K562 (cell line): Measurements from ENCODE around the gene CCSER1. TPM values are rescaled to one million over a fixed set of nuclear protein-coding genes. Genes with fewer than 3 reads are reported as not detected.

Experiments
- ATAC-seq: fragments of 200-7000 bp; cut with Tn5 transposase; 3 replicates; pipeline ENCODE4 v1.9.1; 2020; ENCODE audit warnings: moderate library complexity
- BruUV-seq: library from RNA; stranded (reverse); fragments of 400-500 nt; replicated peaks from 2 replicates; lab custom pipeline; 2021; lab: Mats Ljungman, UMichigan
- CTCF ChIA-PET: fragments of 300-600 bp; formaldehyde crosslinking; extraction: SDS; loops from one replicate; lab custom pipeline; 2021; ENCODE audit warnings: low intra/inter-chr PET ratio; lab: Yijun Ruan, JAX
- POLR2A ChIA-PET: fragments of 300-600, 350-650 bp; sonication (Branson Sonifier 250); formaldehyde crosslinking; extraction: SDS; loops from one replicate; lab custom pipeline; 2021; ENCODE audit warnings: antibody characterized with exemption, inconsistent platforms; lab: Yijun Ruan, JAX
- DNase-seq, 4 experiments: peaks; one replicate each; pipeline versions ENCODE4 v3.0.0 to v3.0.0-alpha.2; 2011 to 2018; ENCODE audit warnings: low spot score in 3 of 4, mixed read lengths in 3 of 4; ENCODE audit errors: extremely low read depth in 1 of 4
- FAIRE-seq: peaks from 2 replicates; lab custom pipeline; 2011; peaks lifted over from hg19 to GRCh38; lab: Jason Lieb, UNC
- H2AFZ ChIP-seq: 2 replicates; pipeline ENCODE4 v1.6.0; 2011; ENCODE audit warnings: low read depth, low read length, control low read depth, inconsistent platforms
- H3K27ac ChIP-seq: fragments of 200-600 bp; 3 replicates; pipeline ENCODE4 v1.8.0; 2011; ENCODE audit warnings: low read depth, mild to moderate bottlenecking, control low read depth, inconsistent platforms, low read length, moderate library complexity, mixed read lengths; ENCODE audit errors: extremely low read depth
- H3K27me3 ChIP-seq, 2 experiments: fragments of 300-600 bp in 1 of 2; 2 replicates in 1 of 2; 3 replicates in 1 of 2; pipeline versions ENCODE4 v1.6.0 to v1.8.0; 2011; ENCODE audit warnings: inconsistent platforms in 2 of 2, low read length in 2 of 2, mild to moderate bottlenecking in 1 of 2, mixed read lengths in 1 of 2, moderate library complexity in 1 of 2; ENCODE audit not compliant: control insufficient read depth in 2 of 2, insufficient read depth in 2 of 2
- H3K36me3 ChIP-seq: fragments of 300-600 bp; 3 replicates; pipeline ENCODE4 v1.8.0; 2011; ENCODE audit warnings: mild to moderate bottlenecking, low read length, inconsistent platforms; ENCODE audit not compliant: control insufficient read depth, insufficient read depth
- H3K4me1 ChIP-seq, 2 experiments: fragments of 200-600 bp in 1 of 2; replicated peaks in 1 of 2; 2 replicates in 1 of 2; 3 replicates in 1 of 2; pipeline versions ENCODE4 v1.5.1 to v1.8.0; 2011; ENCODE audit warnings: inconsistent platforms in 2 of 2, low read length in 2 of 2, mild to moderate bottlenecking in 1 of 2, mixed read lengths in 1 of 2, moderate library complexity in 1 of 2; ENCODE audit not compliant: control insufficient read depth in 2 of 2, insufficient read depth in 2 of 2
- H3K4me2 ChIP-seq: 2 replicates; pipeline ENCODE4 v1.6.1; 2011; ENCODE audit warnings: low read length, control low read depth, inconsistent platforms, mixed read lengths; ENCODE audit not compliant: insufficient read depth
- H3K4me3 ChIP-seq: fragments of 200-600 bp; sonication (generic), shearing (Covaris generic); 2 replicates; pipeline ENCODE4 v1.5.1; 2016; ENCODE audit warnings: control low read depth, inconsistent platforms
- H3K79me2 ChIP-seq: fragments of 200-600 bp; 3 replicates; pipeline ENCODE4 v1.8.0; 2011; ENCODE audit warnings: low read length, inconsistent platforms; ENCODE audit not compliant: control insufficient read depth, insufficient read depth
- H3K9ac ChIP-seq, 2 experiments: 2 replicates each; pipeline versions ENCODE4 v1.6.0 to v1.6.1; 2011; ENCODE audit warnings: low read depth in 2 of 2, low read length in 2 of 2, control low read depth in 1 of 2, inconsistent platforms in 1 of 2, mild to moderate bottlenecking in 1 of 2, mixed read lengths in 1 of 2; ENCODE audit not compliant: insufficient read depth in 1 of 2
- H3K9me1 ChIP-seq: one replicate; pipeline ENCODE4 v1.6.0; 2011; ENCODE audit warnings: inconsistent platforms, mild to moderate bottlenecking, low read length, moderate library complexity; ENCODE audit not compliant: control insufficient read depth, insufficient read depth
- H3K9me3 ChIP-seq: replicated peaks from 2 replicates; pipeline ENCODE4 v1.5.1; 2011; ENCODE audit warnings: low read depth, low read length, inconsistent platforms; ENCODE audit not compliant: control insufficient read depth, insufficient read depth
- H4K20me1 ChIP-seq: replicated peaks from 2 replicates; pipeline ENCODE4 v1.6.1; 2011; ENCODE audit warnings: low read length, inconsistent platforms, mixed read lengths; ENCODE audit not compliant: control insufficient read depth, insufficient read depth
- ADNP ChIP-seq: fragments of 200-800 bp; sonication (Bioruptor generic); IDR thresholded peaks from 2 replicates; pipeline ENCODE4 v1.6.1; 2016; ENCODE audit warnings: missing genetic modification characterization, missing compliant biosample characterization
- ATF3 ChIP-seq, 2 experiments: fragments of 450-650 bp in 1 of 2; sonication (generic) in 1 of 2; formaldehyde crosslinking in 1 of 2; IDR thresholded peaks in 1 of 2; conservative IDR thresholded peaks in 1 of 2; 2 replicates each; pipeline versions ENCODE4 v1.6.1 to v1.8.1; 2016 to 2023; ENCODE audit warnings: mild to moderate bottlenecking in 2 of 2, moderate library complexity in 2 of 2, inconsistent platforms in 1 of 2, missing genetic modification reagents in 1 of 2
- MED1 ChIP-seq: sonication (generic); formaldehyde crosslinking; IDR thresholded peaks from 2 replicates; pipeline ENCODE4 v1.8.1; 2023; ENCODE audit warnings: missing genetic modification reagents, borderline replicate concordance
- RAD51 ChIP-seq: fragments of 450-650 bp; IDR thresholded peaks from 2 replicates; pipeline ENCODE4 v1.7.1; 2016; ENCODE audit warnings: low read depth, mild to moderate bottlenecking, borderline replicate concordance
- SIX5 ChIP-seq, 2 experiments: IDR thresholded peaks; 2 replicates each; pipeline ENCODE4 v1.6.1; 2011; ENCODE audit warnings: low read length in 2 of 2, borderline replicate concordance in 1 of 2, low read depth in 1 of 2, mild to moderate bottlenecking in 1 of 2, moderate library complexity in 1 of 2; ENCODE audit not compliant: insufficient read depth in 1 of 2
- SNIP1 ChIP-seq: fragments of 450-650 bp; IDR thresholded peaks from 2 replicates; pipeline ENCODE4 v1.7.1; 2017; ENCODE audit warnings: low read depth, mild to moderate bottlenecking
- SUPT5H ChIP-seq: fragments of 450-650 bp; IDR thresholded peaks from 2 replicates; pipeline ENCODE4 v1.6.1; 2016
- ZFP30 ChIP-seq: fragments of 250-450 bp; sonication (Bioruptor Pico); IDR thresholded peaks from 2 replicates; pipeline ENCODE4 v1.8.0; 2022; ENCODE audit warnings: moderate library complexity, mild to moderate bottlenecking, inconsistent platforms, borderline replicate concordance
- ZNF133 ChIP-seq: fragments of 250-450 bp; sonication (Bioruptor Pico); IDR thresholded peaks from 2 replicates; pipeline ENCODE4 v1.4.0; 2020; ENCODE audit warnings: mild to moderate bottlenecking
- ZNF232 ChIP-seq: sonication (generic); formaldehyde crosslinking; IDR thresholded peaks from 2 replicates; pipeline ENCODE4 v1.8.0; 2022; ENCODE audit warnings: mild to moderate bottlenecking, missing genetic modification reagents
- ZNF511 ChIP-seq: sonication (generic); formaldehyde crosslinking; IDR thresholded peaks from 2 replicates; pipeline ENCODE4 v1.8.0; 2022; ENCODE audit warnings: mild to moderate bottlenecking, missing genetic modification reagents
- WGBS: fragments of 100-300 bp; shearing (Covaris generic); methylation state at CpG from one replicate; pipeline ENCODE4 v1.1.6; 2016; ENCODE audit warnings: low coverage, mixed read lengths; ENCODE audit not compliant: insufficient coverage; ENCODE audit errors: missing lambda C conversion rate; 5-methylcytosine and 5-hydroxymethylcytosine counted together
- in situ Hi-C: fragments of 300-500 bp; cut with MboI; formaldehyde crosslinking; loops from 4 replicates; pipeline ENCODE4 v1.15.0; 2018; ENCODE audit warnings: inconsistent platforms, mixed read lengths
- intact Hi-C: fragments of 100-400 bp; cut with micrococcal nuclease; formaldehyde crosslinking; loops from 2 replicates; pipeline ENCODE4 v1.14.2; 2022
- polyA plus RNA-seq, 8 experiments: library from polyadenylated mRNA; depleted of rRNA in 4 of 8; stranded (reverse) in 5 of 8; unstranded in 3 of 8; fragments of >200 nt; fragmentation: Nextera tagmentation in 2 of 8; fragmentation: Illumina TruSeq in 1 of 8; extraction: Ambion mirVana in 2 of 8; extraction: Trizol in 1 of 8; gene quantifications; 2 replicates each; pipeline versions ENCODE4 v1.2.1 to v1.2.3, GENCODE V29; 2011 to 2014; ENCODE audit warnings: inconsistent platforms in 1 of 8, missing spikeins in 1 of 8
- total RNA-seq, 7 experiments: library from RNA; depleted of rRNA in 6 of 7; stranded (reverse); fragments of >200 nt in 6 of 7; fragmentation: Illumina TruSeq in 2 of 7; extraction: Trizol in 2 of 7; gene quantifications; 2 replicates each; pipeline versions ENCODE4 v1.2.1 to v1.2.3, GENCODE V29; 2011 to 2021; ENCODE audit warnings: low replicate concordance in 1 of 7
- TF ChIP-seq, protein P1 (sequence below): sonication (generic); formaldehyde crosslinking; IDR thresholded peaks from 2 replicates; pipeline ENCODE4 v1.8.0; 2023; ENCODE audit warnings: mild to moderate bottlenecking, missing genetic modification reagents
- TF ChIP-seq, protein P2 (sequence below): fragments of 250-450 bp; sonication (Bioruptor Pico); IDR thresholded peaks from 2 replicates; pipeline ENCODE4 v1.9.0; 2021; ENCODE audit warnings: mild to moderate bottlenecking, inconsistent platforms
- TF ChIP-seq, protein P3 (sequence below): sonication (generic); formaldehyde crosslinking; IDR thresholded peaks from 2 replicates; pipeline ENCODE4 v1.8.1; 2022; ENCODE audit warnings: missing genetic modification reagents

Gene CCSER1
- total and polyA plus RNA-seq, 9 of the 15 experiments (the other 6 are each of a cell fraction or from before 2014, with no cell fraction given) = not detected

DNA sequence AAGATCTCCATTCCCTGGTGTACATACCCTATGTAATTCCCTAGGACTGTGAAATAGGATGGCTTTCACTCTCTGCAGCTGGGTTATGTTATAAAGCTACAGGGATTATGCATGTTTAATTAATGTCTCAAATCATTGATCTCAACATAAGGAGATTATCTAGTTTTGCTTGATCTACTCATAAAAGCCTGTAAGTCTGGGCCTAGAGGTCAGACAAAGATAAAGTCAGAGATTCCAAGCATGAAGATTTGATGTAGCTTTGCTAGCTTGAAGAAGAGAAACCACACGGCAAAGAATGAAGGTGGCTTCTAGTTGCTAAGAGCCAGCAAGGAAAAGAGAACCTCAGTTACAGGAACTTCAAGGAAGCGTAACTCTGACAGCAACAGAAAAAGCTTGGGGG, 456.9 kb downstream of the CCSER1 start:
- H3K9me1 ChIP-seq = no peaks in the 10 kb centered on the region
- H3K4me2 ChIP-seq = no peak overlapping the region
- no peaks in the 10 kb centered on the region for H3K36me3 ChIP-seq
- DNase-seq (no peak), FAIRE-seq (no peak), ATAC-seq (no peak)
- ChIA-PET POLR2A (no interaction called here), CTCF (no interaction called here)
- intact Hi-C loops = no loop called here
- H3K4me1 ChIP-seq = no peaks in the 10 kb centered on the region
- H3K9ac ChIP-seq = no peak overlapping the region
- in situ Hi-C loops = no loop called here
- H3K27ac ChIP-seq = no peak overlapping the region
- H3K9me3 ChIP-seq = no peaks in the 10 kb centered on the region
- H3K79me2 ChIP-seq = no peaks in the 10 kb centered on the region
- BruUV-seq = no TSS peak
- no peak overlapping the region for H3K4me3 ChIP-seq
- no peaks in the 10 kb centered on the region for H4K20me1 ChIP-seq
- 5% methylated on average over 2 of the region's 2 CpGs for WGBS
- H3K27me3 ChIP-seq = no peaks in the 10 kb centered on the region
- H2AFZ ChIP-seq = no peak overlapping the region
- TF ChIP-seq SUPT5H (no peak), SIX5 (IDR thresholded peaks at IDR 0.05; ENCODE audit: borderline replicate concordance in 1 of 2, insufficient read depth in 1 of 2, low read depth in 1 of 2, low read length in 2 of 2) (no peak), ZNF133 (CRISPR knock-in tag) (no peak), ADNP (no peak), ZNF232 (CRISPR knock-in tag) (no peak), RAD51 (no peak), ZNF511 (CRISPR knock-in tag) (no peak), SNIP1 (no peak), ATF3 (IDR thresholded peaks at IDR 0.05) (no peak), ATF3 (CRISPR knock-in tag; conservative IDR thresholded peaks at IDR 0.05) (no peak), MED1 (no peak), ZFP30 (CRISPR knock-in tag) (no peak)
- TF ChIP-seq, protein P1, sequence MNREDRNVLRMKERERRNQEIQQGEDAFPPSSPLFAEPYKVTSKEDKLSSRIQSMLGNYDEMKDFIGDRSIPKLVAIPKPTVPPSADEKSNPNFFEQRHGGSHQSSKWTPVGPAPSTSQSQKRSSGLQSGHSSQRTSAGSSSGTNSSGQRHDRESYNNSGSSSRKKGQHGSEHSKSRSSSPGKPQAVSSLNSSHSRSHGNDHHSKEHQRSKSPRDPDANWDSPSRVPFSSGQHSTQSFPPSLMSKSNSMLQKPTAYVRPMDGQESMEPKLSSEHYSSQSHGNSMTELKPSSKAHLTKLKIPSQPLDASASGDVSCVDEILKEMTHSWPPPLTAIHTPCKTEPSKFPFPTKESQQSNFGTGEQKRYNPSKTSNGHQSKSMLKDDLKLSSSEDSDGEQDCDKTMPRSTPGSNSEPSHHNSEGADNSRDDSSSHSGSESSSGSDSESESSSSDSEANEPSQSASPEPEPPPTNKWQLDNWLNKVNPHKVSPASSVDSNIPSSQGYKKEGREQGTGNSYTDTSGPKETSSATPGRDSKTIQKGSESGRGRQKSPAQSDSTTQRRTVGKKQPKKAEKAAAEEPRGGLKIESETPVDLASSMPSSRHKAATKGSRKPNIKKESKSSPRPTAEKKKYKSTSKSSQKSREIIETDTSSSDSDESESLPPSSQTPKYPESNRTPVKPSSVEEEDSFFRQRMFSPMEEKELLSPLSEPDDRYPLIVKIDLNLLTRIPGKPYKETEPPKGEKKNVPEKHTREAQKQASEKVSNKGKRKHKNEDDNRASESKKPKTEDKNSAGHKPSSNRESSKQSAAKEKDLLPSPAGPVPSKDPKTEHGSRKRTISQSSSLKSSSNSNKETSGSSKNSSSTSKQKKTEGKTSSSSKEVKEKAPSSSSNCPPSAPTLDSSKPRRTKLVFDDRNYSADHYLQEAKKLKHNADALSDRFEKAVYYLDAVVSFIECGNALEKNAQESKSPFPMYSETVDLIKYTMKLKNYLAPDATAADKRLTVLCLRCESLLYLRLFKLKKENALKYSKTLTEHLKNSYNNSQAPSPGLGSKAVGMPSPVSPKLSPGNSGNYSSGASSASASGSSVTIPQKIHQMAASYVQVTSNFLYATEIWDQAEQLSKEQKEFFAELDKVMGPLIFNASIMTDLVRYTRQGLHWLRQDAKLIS (CRISPR knock-in tag) = no peak
- TF ChIP-seq, protein P2, sequence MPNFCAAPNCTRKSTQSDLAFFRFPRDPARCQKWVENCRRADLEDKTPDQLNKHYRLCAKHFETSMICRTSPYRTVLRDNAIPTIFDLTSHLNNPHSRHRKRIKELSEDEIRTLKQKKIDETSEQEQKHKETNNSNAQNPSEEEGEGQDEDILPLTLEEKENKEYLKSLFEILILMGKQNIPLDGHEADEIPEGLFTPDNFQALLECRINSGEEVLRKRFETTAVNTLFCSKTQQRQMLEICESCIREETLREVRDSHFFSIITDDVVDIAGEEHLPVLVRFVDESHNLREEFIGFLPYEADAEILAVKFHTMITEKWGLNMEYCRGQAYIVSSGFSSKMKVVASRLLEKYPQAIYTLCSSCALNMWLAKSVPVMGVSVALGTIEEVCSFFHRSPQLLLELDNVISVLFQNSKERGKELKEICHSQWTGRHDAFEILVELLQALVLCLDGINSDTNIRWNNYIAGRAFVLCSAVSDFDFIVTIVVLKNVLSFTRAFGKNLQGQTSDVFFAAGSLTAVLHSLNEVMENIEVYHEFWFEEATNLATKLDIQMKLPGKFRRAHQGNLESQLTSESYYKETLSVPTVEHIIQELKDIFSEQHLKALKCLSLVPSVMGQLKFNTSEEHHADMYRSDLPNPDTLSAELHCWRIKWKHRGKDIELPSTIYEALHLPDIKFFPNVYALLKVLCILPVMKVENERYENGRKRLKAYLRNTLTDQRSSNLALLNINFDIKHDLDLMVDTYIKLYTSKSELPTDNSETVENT (CRISPR knock-in tag) = no peak
- TF ChIP-seq, protein P3, sequence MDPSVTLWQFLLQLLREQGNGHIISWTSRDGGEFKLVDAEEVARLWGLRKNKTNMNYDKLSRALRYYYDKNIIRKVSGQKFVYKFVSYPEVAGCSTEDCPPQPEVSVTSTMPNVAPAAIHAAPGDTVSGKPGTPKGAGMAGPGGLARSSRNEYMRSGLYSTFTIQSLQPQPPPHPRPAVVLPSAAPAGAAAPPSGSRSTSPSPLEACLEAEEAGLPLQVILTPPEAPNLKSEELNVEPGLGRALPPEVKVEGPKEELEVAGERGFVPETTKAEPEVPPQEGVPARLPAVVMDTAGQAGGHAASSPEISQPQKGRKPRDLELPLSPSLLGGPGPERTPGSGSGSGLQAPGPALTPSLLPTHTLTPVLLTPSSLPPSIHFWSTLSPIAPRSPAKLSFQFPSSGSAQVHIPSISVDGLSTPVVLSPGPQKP = no peak
